Measurements from ENCODE around the gene CAPS2. TPM values are rescaled to one million over a fixed set of nuclear protein-coding genes. Genes with fewer than 3 reads are reported as not detected.

The CAPS2 gene
- total RNA-seq, 1 experiment from 2014 or later: 4.2 TPM

DNA sequence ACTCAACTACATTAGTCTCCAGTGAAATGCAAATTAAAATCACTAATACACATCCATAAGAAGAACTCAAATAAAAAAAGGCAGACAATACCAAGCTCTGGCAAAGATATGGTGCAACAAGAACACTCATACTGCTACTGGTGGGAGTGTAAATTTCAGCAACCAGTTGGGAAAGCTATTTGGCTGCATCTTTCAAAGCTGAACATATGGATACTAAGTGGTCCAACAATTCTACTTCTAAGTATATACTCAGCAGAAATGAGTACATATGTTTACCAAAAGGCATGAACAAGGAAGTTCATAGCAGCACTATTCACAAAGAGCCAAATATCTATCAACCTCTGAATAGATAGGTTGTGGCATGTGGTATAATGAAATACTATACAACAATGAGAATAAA is 27.3 kb downstream of the CAPS2 start (continued):
- TF ChIP-seq, protein P1, sequence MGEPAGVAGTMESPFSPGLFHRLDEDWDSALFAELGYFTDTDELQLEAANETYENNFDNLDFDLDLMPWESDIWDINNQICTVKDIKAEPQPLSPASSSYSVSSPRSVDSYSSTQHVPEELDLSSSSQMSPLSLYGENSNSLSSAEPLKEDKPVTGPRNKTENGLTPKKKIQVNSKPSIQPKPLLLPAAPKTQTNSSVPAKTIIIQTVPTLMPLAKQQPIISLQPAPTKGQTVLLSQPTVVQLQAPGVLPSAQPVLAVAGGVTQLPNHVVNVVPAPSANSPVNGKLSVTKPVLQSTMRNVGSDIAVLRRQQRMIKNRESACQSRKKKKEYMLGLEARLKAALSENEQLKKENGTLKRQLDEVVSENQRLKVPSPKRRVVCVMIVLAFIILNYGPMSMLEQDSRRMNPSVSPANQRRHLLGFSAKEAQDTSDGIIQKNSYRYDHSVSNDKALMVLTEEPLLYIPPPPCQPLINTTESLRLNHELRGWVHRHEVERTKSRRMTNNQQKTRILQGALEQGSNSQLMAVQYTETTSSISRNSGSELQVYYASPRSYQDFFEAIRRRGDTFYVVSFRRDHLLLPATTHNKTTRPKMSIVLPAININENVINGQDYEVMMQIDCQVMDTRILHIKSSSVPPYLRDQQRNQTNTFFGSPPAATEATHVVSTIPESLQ (CRISPR knock-in tag; IDR thresholded peaks at IDR 0.05): no peak
- TF ChIP-seq ZBTB21 (CRISPR knock-in tag; IDR thresholded peaks at IDR 0.05; ENCODE audit: borderline replicate concordance): no peak
- TF ChIP-seq, protein P2, sequence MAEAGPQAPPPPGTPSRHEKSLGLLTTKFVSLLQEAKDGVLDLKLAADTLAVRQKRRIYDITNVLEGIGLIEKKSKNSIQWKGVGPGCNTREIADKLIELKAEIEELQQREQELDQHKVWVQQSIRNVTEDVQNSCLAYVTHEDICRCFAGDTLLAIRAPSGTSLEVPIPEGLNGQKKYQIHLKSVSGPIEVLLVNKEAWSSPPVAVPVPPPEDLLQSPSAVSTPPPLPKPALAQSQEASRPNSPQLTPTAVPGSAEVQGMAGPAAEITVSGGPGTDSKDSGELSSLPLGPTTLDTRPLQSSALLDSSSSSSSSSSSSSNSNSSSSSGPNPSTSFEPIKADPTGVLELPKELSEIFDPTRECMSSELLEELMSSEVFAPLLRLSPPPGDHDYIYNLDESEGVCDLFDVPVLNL (CRISPR knock-in tag; IDR thresholded peaks at IDR 0.05; ENCODE audit: borderline replicate concordance, low read depth): no peak

DNA sequence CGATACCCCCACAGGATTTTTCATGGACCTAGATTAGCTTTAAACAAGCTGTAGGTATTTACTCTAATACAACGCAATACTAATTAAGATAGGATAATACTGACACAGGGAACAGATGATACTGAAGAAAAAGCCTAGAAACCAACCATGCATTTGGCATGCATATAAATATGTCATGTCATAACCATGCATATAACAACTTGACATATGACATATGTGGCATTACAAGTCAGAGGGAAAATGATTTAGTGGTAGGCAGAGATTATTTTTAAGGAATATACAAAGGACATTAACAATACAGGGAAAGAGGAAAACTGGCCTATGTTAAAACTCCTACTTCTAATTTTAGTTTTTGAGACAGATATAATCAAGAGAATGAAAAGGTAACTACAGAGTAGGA is 27.9 kb downstream of the CAPS2 start:
- H3K36me3 Mint-ChIP-seq: peaks cover 6% of the 10 kb centered on the region
- POLR2A ChIA-PET: no interaction called here
- DNase-seq (ENCODE audit: low spot score) (no peak), ATAC-seq (no peak)
- CTCF ChIA-PET: no interaction called here
- H3K4me1 Mint-ChIP-seq: no peaks in the 10 kb centered on the region
- H3K27ac Mint-ChIP-seq: no peak overlapping the region
- H3K4me3 Mint-ChIP-seq: no peak overlapping the region
- H3K27me3 Mint-ChIP-seq (ENCODE audit: low read depth): peaks cover 6% of the 10 kb centered on the region
- peaks cover 12% of the 10 kb centered on the region for H3K9me3 Mint-ChIP-seq
- TF ChIP-seq, protein P3, sequence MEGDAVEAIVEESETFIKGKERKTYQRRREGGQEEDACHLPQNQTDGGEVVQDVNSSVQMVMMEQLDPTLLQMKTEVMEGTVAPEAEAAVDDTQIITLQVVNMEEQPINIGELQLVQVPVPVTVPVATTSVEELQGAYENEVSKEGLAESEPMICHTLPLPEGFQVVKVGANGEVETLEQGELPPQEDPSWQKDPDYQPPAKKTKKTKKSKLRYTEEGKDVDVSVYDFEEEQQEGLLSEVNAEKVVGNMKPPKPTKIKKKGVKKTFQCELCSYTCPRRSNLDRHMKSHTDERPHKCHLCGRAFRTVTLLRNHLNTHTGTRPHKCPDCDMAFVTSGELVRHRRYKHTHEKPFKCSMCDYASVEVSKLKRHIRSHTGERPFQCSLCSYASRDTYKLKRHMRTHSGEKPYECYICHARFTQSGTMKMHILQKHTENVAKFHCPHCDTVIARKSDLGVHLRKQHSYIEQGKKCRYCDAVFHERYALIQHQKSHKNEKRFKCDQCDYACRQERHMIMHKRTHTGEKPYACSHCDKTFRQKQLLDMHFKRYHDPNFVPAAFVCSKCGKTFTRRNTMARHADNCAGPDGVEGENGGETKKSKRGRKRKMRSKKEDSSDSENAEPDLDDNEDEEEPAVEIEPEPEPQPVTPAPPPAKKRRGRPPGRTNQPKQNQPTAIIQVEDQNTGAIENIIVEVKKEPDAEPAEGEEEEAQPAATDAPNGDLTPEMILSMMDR (IDR thresholded peaks at IDR 0.05): no peak
- no peak for TF ChIP-seq CREM (CRISPR knock-in tag; IDR thresholded peaks at IDR 0.05)
- no peak for TF ChIP-seq ESRRA (CRISPR knock-in tag; IDR thresholded peaks at IDR 0.05; ENCODE audit: borderline replicate concordance)
- TF ChIP-seq MXD4 (CRISPR knock-in tag; IDR thresholded peaks at IDR 0.05; ENCODE audit: borderline replicate concordance): no peak
- TF ChIP-seq GABPB1 (CRISPR knock-in tag; IDR thresholded peaks at IDR 0.05): no peak
- TF ChIP-seq ELF4 (CRISPR knock-in tag; IDR thresholded peaks at IDR 0.05; ENCODE audit: low read depth): no peak
- TF ChIP-seq TCF7 (CRISPR knock-in tag; IDR thresholded peaks at IDR 0.05; ENCODE audit: low read depth): no peak
- no peak for TF ChIP-seq ETV6 (CRISPR knock-in tag; IDR thresholded peaks at IDR 0.05)
- TF ChIP-seq JAZF1 (CRISPR knock-in tag; IDR thresholded peaks at IDR 0.05): no peak
- TF ChIP-seq ZNF219 (CRISPR knock-in tag; IDR thresholded peaks at IDR 0.05; ENCODE audit: borderline replicate concordance): no peak
- TF ChIP-seq, protein P4, sequence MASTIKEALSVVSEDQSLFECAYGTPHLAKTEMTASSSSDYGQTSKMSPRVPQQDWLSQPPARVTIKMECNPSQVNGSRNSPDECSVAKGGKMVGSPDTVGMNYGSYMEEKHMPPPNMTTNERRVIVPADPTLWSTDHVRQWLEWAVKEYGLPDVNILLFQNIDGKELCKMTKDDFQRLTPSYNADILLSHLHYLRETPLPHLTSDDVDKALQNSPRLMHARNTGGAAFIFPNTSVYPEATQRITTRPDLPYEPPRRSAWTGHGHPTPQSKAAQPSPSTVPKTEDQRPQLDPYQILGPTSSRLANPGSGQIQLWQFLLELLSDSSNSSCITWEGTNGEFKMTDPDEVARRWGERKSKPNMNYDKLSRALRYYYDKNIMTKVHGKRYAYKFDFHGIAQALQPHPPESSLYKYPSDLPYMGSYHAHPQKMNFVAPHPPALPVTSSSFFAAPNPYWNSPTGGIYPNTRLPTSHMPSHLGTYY (CRISPR knock-in tag; IDR thresholded peaks at IDR 0.05): no peak
- TF ChIP-seq, protein P5, sequence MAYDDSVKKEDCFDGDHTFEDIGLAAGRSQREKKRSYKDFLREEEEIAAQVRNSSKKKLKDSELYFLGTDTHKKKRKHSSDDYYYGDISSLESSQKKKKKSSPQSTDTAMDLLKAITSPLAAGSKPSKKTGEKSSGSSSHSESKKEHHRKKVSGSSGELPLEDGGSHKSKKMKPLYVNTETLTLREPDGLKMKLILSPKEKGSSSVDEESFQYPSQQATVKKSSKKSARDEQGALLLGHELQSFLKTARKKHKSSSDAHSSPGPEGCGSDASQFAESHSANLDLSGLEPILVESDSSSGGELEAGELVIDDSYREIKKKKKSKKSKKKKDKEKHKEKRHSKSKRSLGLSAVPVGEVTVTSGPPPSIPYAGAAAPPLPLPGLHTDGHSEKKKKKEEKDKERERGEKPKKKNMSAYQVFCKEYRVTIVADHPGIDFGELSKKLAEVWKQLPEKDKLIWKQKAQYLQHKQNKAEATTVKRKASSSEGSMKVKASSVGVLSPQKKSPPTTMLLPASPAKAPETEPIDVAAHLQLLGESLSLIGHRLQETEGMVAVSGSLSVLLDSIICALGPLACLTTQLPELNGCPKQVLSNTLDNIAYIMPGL (CRISPR knock-in tag; IDR thresholded peaks at IDR 0.05): no peak
- TF ChIP-seq, protein P6, sequence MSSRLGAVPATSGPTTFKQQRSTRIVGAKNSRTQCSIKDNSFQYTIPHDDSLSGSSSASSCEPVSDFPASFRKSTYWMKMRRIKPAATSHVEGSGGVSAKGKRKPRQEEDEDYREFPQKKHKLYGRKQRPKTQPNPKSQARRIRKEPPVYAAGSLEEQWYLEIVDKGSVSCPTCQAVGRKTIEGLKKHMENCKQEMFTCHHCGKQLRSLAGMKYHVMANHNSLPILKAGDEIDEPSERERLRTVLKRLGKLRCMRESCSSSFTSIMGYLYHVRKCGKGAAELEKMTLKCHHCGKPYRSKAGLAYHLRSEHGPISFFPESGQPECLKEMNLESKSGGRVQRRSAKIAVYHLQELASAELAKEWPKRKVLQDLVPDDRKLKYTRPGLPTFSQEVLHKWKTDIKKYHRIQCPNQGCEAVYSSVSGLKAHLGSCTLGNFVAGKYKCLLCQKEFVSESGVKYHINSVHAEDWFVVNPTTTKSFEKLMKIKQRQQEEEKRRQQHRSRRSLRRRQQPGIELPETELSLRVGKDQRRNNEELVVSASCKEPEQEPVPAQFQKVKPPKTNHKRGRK (CRISPR knock-in tag; IDR thresholded peaks at IDR 0.05; ENCODE audit: borderline replicate concordance): no peak
- no peak for TF ChIP-seq RELA (CRISPR knock-in tag; IDR thresholded peaks at IDR 0.05; ENCODE audit: borderline replicate concordance)
- no peak for TF ChIP-seq GRHL2 (CRISPR knock-in tag; IDR thresholded peaks at IDR 0.05; ENCODE audit: insufficient replicate concordance, severe bottlenecking)
- TF ChIP-seq ZNF138 (CRISPR knock-in tag; conservative IDR thresholded peaks at IDR 0.05): no peak
- TF ChIP-seq, protein P7, sequence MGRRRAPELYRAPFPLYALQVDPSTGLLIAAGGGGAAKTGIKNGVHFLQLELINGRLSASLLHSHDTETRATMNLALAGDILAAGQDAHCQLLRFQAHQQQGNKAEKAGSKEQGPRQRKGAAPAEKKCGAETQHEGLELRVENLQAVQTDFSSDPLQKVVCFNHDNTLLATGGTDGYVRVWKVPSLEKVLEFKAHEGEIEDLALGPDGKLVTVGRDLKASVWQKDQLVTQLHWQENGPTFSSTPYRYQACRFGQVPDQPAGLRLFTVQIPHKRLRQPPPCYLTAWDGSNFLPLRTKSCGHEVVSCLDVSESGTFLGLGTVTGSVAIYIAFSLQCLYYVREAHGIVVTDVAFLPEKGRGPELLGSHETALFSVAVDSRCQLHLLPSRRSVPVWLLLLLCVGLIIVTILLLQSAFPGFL (CRISPR knock-in tag; IDR thresholded peaks at IDR 0.05; ENCODE audit: borderline replicate concordance): no peak
- TF ChIP-seq, protein P8, sequence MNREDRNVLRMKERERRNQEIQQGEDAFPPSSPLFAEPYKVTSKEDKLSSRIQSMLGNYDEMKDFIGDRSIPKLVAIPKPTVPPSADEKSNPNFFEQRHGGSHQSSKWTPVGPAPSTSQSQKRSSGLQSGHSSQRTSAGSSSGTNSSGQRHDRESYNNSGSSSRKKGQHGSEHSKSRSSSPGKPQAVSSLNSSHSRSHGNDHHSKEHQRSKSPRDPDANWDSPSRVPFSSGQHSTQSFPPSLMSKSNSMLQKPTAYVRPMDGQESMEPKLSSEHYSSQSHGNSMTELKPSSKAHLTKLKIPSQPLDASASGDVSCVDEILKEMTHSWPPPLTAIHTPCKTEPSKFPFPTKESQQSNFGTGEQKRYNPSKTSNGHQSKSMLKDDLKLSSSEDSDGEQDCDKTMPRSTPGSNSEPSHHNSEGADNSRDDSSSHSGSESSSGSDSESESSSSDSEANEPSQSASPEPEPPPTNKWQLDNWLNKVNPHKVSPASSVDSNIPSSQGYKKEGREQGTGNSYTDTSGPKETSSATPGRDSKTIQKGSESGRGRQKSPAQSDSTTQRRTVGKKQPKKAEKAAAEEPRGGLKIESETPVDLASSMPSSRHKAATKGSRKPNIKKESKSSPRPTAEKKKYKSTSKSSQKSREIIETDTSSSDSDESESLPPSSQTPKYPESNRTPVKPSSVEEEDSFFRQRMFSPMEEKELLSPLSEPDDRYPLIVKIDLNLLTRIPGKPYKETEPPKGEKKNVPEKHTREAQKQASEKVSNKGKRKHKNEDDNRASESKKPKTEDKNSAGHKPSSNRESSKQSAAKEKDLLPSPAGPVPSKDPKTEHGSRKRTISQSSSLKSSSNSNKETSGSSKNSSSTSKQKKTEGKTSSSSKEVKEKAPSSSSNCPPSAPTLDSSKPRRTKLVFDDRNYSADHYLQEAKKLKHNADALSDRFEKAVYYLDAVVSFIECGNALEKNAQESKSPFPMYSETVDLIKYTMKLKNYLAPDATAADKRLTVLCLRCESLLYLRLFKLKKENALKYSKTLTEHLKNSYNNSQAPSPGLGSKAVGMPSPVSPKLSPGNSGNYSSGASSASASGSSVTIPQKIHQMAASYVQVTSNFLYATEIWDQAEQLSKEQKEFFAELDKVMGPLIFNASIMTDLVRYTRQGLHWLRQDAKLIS (CRISPR knock-in tag; IDR thresholded peaks at IDR 0.05; ENCODE audit: borderline replicate concordance): no peak

Data from WTC11 (cell line).